D341Med (cell line): ENCODE results near the gene SETD6.
"Not testable (repeated sequence)": the region's sequence is repeated elsewhere in the genome, so short reads cannot be mapped to it uniquely, and the experiment has no call there.

Experiments used
- DNase-seq: peaks from one replicate; pipeline ENCODE4 v3.0.0; 2012; ENCODE audit warnings: low spot score

Gene SETD6

DNA sequence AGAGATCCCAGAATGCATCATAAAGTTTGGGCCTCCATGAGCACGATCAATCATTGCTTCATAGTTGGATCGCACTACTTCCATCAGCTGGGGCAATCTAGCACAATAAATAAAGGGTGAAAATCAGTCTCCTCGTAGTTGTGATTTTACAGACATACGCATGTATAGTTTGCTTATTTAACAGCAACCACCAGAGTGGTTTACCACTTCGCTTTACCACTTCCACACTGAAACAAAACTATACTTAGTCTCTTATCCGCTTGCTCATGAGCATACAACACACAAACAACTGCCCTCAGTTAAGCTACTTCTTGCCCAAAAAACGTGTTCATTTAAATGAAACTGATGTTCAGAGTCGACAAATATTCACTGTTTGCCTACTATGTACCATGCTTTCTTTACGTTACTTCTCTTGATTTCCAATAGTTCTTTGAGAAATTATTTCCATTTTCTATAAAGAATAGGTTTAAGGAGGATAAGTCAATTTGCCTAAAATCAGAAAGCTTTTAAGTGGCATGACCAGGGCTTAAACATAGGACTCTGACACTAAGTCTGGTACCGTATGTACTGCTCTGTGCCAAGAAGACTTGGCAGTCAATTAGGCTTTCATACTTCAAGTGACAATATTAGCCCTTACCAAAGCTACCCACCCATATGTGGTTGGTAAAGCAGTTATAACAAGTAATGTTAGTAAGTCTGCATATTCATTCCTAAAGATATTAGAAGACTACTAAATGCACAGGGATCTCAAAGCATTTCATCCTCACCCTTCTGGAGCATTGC is 22.0 kb downstream of the SETD6 start:
- DNase-seq: no peak

DNA sequence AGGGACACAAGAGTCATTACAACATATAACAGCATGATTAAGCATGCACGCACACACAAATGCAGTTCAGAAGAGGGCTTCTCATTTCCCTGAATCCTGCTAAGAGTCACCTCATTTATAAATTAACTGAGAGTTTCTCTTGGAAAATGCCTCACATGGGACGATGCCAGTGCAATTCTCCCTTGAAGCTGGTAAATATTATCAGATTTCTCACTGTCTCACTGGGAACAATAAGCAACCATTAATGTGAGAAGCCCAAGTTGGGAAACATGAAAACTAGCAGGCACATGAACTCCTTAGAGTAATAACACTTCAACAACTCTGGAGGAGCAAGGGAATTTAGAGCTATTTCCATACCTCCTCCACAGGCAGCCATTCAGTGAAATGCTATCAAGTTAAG is 26.4 kb downstream of the SETD6 start:
- no peak for DNase-seq

DNA sequence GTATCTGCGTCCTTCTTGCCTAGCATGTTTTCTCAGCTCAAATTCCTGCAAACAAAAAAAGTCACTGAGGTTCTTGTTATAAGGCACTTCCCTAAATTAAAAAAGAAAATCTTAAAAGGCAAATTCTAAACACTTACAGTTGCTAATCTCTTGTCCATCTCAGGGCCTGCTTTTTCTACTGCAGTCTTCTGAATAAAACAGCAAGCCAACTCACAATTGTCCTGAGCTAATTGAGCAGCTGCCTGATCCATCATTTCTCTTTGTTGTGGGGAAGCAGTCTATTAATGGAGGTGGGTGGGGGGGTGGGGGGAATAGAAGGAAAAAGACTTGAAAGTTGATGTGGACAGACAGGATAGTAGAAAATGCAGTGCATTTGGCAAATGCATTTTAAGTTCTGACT is 27.0 kb downstream of the SETD6 start:
- no peak for DNase-seq

DNA sequence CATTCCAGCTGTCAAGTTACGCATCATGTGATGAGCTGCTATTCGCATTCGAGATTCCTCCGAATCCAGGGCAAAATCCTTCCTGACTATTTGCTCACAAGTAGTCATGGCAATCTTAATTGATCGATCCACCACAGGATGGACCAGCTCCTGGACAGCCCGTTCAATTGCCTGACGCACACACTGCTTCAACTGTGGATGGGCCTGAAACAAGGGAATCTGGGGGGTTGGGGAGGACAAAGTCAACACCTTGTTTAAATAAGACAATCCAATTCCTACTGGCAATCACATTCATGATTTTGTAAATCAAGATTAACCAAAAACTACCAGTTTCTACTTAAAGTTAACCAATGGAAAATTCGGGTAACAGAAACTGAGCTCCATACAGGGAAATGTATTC is 28.4 kb downstream of the SETD6 start:
- DNase-seq: no peak

DNA sequence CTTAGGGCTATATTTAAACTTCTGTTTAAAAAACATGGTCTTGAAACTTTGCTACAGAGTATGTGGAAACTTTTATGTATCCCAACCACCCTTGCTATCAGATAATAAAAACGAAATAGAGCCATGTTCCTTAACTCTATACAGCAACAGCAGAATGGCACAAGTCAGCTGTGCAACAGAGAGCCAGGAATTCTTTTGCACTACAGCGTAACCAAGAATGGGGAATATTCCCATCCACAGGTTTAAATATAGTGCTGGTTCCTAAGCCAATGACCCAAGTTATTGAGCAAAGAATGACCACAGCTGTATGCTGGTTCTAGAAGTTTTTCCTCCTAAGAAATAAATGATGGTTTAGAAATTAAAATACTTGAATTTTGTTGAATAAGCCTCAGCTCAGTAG is 33.1 kb downstream of the SETD6 start:
- no peak for DNase-seq

DNA sequence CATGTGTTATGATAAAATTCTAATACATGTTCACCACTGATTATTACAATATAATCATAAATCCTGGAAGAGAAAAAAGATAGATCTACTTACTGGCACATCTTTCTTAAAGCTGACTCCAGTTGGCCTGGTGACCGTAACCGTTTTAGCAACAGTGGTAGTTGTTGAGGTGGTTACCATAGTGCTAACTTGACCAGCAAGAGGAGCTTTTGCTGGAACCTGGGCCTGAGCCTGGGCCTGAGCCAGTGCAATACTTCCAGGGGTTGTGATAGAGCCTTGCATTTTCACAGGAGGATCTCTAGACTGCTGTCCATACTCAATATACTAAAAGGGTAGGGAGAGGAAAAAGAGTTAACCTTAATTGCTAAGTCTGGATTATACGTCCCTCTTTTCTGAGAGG is 36.2 kb downstream of the SETD6 start:
- DNase-seq: no peak

DNA sequence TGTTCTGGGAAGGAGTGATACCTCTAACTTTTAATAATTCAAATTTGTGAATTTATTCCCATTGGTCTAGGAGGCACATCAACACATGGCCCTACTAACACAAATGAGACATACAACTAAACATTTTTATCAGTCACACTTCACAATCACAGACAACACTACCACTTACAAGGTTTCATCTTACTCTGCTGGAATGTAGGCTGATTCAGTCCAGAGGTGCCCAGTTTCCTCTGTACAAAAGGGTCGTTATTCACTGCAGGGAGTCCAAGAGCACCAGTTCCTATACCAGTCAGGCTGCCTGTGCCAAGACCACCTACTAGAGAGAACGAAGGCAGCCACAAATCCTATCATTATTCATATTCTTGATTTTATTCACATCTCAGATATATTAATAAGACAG is 41.4 kb downstream of the SETD6 start:
- no peak for DNase-seq

DNA sequence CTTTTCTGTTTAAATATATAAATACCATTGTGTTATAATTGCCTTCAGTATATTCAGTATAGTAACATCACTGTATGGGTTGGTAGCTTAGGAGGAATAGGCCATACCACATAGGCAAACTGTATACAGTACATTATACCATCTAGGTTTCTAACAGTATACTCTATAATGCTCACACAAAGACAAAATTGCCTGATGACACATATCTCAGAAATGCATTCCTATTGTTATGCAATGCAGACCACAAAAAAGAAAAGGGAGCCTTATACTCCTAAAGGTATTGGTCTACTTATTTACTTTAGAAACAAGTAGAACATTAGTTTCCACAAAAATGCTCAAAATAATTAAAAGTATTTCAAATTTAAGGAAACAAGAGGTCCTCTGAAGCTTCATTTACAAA is 47.9 kb downstream of the SETD6 start:
- no peak for DNase-seq

DNA sequence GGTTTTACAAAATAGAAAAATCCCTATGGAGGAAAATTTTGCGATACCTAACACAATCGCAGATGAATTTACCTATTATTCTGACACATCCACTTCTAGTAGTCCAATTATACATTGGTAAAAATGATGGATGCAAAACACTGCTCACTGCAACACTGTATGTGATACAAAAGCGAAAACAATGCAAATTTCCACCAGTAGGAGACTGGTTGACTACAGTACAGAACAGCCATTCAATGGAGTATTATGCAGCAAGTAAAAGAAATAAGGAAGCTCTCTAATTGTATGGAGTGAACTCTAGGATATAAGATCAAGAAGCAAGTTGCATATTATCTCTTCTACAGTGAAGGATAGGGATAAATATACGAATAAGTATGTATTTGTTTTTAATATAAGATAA is 48.5 kb downstream of the SETD6 start:
- DNase-seq: no peak

DNA sequence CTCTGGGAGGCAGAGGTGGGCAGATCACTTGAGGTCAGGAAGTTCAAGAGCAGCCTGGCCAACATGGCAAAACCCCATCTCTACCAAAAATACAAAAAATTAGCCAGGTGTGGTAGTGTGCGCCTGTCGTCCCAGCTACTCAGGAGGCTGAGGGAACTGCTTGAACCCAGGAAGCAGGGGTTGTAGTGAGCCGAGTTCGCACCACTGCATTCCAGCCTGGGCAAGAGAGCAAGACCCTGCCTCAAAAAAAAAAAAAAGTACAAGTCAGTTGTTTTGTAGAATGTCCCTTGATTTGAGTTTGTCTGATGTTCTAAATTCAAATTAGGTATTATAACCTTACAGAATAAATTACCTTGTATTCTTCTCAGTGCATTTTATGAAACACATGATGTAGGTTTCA is 50.4 kb downstream of the SETD6 start:
- not testable (repeated sequence) for DNase-seq
